Hematopoietic multipotent progenitor cell (in vitro differentiated cells): ENCODE data around the gene SLC31A2. TPM values are rescaled to one million over a fixed set of nuclear protein-coding genes. Genes with fewer than 3 reads are reported as not detected.

Source experiments
- DNase-seq, 3 donors: peaks; one replicate each; pipeline ENCODE4 v3.0.0-alpha.2; 2011 to 2015; ENCODE audit warnings: low read depth in 2 of 3, low spot score in 2 of 3
- total RNA-seq: library from RNA; depleted of rRNA; stranded (reverse); fragments of >200 nt; gene quantifications from one replicate; pipeline ENCODE4 v1.2.3, GENCODE V29; 2012

The SLC31A2 gene
- total RNA-seq, 1 donor, result 15.1 TPM

DNA sequence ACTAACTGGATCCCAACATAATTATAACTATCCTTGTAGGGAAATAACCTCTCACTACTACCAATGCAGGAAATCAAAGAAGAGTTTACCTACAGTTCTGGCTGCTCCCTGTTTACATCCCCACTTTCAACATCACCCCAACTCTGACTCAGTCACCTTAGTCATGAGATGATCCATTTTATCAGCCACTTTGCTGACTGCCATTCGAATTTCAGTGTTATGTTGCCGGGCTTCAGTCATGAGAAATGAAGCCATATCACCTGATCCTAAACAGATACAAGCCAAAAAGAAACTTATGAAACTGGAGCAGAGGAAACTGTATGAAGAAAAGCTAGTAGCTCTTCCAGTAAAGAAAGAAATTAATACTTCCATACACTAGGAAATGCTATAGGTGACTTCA, 33.7 kb downstream of the SLC31A2 start:
- no peak for DNase-seq

DNA sequence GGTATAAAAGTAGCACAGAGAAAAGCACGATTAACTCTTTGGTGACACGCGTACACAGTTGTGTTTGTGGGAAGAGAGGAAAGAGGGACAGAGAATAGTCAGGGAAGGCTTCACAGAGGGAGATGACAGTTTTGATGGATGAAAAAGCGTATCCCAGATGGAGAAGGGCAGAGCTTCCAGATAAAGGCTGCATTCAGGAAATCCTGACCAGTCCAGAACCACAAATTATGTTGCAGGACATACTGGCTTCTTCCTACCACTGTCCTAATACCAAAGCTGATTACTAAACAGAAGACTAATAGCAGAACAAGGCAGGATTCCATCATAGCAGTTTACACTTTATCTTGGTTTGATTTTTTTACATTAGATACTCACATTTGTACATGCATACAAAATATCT, 34.5 kb downstream of the SLC31A2 start:
- DNase-seq, result no peak

DNA sequence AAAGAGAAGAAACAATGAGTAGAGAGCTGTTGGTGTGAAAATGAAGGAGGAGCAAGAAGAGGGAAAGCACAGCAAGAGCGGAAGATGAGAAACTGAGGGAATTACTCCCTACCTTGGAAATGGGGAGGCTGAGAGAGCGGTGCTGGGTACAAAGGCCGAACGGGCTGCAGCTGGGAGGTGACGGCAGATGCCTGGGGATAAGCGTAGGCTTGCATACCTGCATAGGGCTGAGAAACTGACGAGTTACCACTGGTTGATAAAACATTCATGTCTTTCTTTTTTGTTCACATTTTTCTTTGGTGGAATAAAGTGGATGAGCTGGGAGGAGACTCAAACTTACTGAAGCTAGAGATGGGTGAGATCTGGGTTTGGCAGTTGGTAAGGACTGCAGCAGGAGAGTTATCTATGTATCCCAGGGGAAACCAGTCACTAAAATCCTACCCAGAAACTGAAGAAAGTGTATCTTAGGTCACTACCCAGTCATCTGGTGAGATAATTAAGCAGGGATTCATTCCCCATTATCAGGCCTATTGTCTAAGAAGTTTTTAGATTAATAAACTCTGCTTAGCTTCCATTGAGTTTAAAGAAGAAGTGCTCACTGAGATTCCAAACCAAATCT, 35.4 kb downstream of the SLC31A2 start:
- no peak for DNase-seq

DNA sequence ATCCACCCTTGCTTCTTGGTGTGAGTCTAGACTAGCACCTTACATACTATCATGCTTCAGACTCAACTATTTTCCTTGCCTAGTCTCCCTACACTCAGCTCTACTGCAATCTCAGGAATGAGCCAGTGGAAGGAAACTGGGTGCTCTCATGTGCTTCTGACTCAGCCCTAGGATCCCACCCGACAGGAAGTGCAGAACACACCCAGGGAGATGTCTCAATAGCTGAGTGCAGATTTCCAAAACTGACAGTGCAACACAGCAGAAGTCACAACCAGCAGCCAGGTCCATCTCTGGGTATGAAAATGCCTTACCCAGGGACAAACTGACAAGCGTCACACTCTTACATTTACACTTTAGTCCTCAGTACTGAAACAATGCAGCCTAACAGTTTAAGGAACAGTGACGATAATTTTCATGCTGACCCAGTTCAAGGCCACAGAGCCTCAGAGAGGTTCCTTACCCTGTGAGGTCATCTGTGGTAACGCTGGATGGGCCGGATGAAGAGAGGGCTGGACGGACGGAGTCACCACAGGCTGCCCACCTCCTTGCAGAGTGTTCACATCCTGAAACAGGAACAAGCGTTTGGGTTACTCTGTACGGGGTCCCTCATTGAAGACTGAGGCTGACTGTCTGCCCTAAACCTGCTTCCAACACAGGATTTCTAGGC, 37.3 kb downstream of the SLC31A2 start:
- DNase-seq, result peak in 1 of 3 donors; percentile 7

DNA sequence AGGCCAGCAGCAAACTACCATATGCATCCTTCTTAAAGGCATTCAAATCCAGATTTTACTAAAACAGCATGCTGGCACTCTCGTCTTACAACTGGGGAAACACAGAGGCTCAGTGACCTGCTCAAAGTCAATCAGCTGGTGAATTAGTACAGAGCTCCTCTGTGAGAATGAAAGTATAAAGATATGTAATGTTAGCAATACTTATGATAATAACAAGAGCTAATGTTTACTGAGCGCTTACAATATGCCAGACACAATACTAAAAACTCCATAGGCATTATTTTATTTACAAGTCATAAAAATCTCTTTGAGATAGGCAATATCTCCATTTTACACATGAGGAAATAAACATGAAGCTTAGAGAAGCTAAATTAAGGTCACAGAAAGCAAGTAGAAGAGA, 41.6 kb downstream of the SLC31A2 start:
- no peak for DNase-seq

DNA sequence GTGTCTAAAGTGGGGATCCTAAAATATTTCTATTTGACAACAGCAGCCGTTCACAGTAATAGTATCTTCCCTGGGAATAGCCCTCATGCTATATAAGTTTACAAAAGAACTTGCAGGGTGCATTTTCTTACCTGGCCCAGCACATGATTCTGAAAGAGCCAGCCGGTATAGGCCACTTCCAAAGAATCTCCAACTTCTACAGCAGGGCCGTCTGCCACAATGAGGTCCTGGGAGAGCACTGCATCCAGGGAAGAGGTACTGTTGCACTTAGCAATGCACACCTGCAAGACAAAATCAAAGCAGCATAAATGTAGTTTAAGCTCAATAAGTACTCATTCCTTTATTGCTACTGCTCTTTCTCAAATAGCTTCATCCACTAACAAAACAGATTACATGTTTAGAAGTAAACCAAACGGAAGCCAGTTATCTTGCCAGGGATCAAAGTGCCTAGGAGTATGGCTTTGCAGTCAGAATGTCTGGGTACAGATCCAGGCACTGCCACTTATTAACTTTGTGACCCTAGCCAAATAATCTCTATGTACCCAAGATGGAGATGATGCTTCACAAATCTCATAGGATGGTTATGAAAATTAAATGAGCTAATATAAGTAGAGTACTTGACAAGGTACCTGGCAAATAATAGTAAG, 49.0 kb downstream of the SLC31A2 start:
- DNase-seq, result no peak

DNA sequence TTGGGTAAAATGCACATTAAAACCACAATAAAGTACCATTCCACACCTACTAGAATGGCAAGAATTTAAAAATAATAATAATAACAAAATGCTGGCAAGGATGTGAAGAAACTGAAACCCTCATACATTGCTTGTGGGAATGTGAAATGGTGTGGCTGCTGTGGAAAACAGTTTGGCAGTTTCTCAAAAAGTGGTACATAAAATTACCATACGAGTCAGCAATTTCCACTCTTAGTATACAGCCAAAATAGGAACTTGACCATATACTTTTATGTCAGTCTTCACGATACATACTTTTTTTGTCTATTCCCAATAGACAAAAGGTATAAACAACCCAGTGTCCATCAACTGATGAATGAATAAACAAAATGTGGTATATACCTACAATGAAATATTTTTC, 54.6 kb downstream of the SLC31A2 start:
- DNase-seq, result no peak

DNA sequence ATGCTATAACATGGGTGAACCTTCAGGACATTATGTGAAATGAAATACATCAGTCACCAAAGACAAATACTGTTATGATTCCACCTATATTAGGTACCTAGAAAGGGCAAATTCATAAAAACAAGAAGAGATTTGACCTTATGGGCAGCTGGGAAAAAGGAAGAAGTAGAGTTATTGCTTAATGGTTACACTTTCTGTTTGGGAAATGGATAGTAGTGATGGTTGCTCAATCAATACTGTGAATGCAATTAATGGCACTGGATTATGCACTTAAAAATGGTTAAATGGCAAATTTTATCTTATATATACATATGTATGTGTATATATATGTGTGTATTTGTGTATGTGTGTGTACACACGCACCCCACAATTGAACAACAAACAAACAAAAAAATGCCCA, 55.1 kb downstream of the SLC31A2 start:
- DNase-seq, result no peak

DNA sequence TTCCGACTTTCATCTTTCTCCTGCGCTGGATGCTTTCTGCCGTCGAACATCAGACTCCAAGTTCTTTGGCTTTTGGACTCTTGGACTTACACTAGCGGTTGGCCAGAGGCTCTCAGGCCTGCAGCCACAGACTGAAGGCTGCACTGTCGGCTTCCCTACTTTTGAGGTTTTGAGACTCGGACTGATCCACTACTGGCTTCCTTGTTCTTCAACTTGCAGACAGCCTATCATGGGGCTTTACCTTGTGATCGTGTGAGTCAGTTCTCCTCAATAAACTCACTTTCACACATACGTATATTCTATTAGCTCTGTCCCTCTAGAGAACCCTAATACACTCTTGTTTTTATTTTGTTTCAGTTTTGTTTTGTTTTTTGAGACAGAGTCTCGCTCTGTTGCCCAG, 60.0 kb downstream of the SLC31A2 start:
- no peak for DNase-seq

Other genes starting within 250 kb of the SLC31A2 start
- 1.1 TPM for gene ZNF883, start 138.8 kb upstream of the SLC31A2 start, total RNA-seq
- gene ZFP37, start 94.3 kb upstream of the SLC31A2 start, total RNA-seq, result 0.27 TPM
- 17.8 TPM for gene FKBP15, start 70.3 kb downstream of the SLC31A2 start, total RNA-seq
- 5.4 TPM for gene SLC31A1, start 70.5 kb downstream of the SLC31A2 start, total RNA-seq
- gene CDC26, start 124.6 kb downstream of the SLC31A2 start, total RNA-seq, result 8.1 TPM
- gene PRPF4, start 124.7 kb downstream of the SLC31A2 start, total RNA-seq, result 20.5 TPM
- under 0.01 TPM for gene RNF183, start 152.4 kb downstream of the SLC31A2 start, total RNA-seq
- gene WDR31, start 189.3 kb downstream of the SLC31A2 start, total RNA-seq, result 3.2 TPM
- 55.7 TPM for gene BSPRY, start 198.5 kb downstream of the SLC31A2 start, total RNA-seq
- 48.5 TPM for gene HDHD3, start 226.0 kb downstream of the SLC31A2 start, total RNA-seq